Right lobe of liver (tissue), 6 donors: ENCODE results near the gene AVPR1A. TPM values are rescaled to one million over a fixed set of nuclear protein-coding genes. Genes with fewer than 3 reads are reported as not detected.

Source experiments
- ATAC-seq, 4 donors: fragments of 200-7000 bp; cut with Tn5 transposase; one replicate each; pipeline ENCODE4 v1.9.1; 2020; ENCODE audit warnings: mild to moderate bottlenecking in 4 of 4, moderate library complexity in 4 of 4
- DNase-seq, 3 donors: peaks; one replicate each; pipeline ENCODE4 v3.0.0-alpha.2; 2020
- H3K27ac ChIP-seq, 3 donors: fragments of 200-600 bp; one replicate each; pipeline ENCODE4 v1.8.0; 2022
- H3K27me3 ChIP-seq, 2 donors: fragments of 200-600 bp; one replicate each; pipeline ENCODE4 v1.8.0; 2022
- H3K36me3 ChIP-seq, 4 donors: fragments of 200-600 bp; sonication (generic) in 1 of 4; one replicate each; pipeline versions ENCODE4 v1.5.1 to v1.8.0; 2017 to 2022; ENCODE audit warnings: control low read depth in 1 of 4
- H3K4me1 ChIP-seq, 4 donors: fragments of 200-600 bp; sonication (generic) in 1 of 4; one replicate each; pipeline versions ENCODE4 v1.5.1 to v1.8.0; 2017 to 2022; ENCODE audit warnings: control low read depth in 1 of 4
- H3K4me3 ChIP-seq, 3 donors: fragments of 200-600 bp; one replicate each; pipeline ENCODE4 v1.8.0; 2022
- H3K9me3 ChIP-seq, 4 donors: fragments of 200-600 bp; sonication (generic) in 1 of 4; one replicate each; pipeline versions ENCODE4 v1.5.1 to v1.8.0; 2017 to 2022; ENCODE audit warnings: control low read depth in 1 of 4
- CTCF ChIP-seq, 4 donors: fragments of 200-600 bp in 3 of 4; fragments of 450-650 bp in 1 of 4; IDR thresholded peaks; one replicate each; pipeline versions ENCODE4 v1.5.1 to v1.8.0; 2016 to 2022; ENCODE audit warnings: antibody characterized with exemption in 4 of 4, mild to moderate bottlenecking in 2 of 4
- POLR2A ChIP-seq: fragments of 450-650 bp; IDR thresholded peaks from one replicate; pipeline ENCODE4 v1.6.1; 2017; ENCODE audit warnings: antibody characterized with exemption, mild to moderate bottlenecking
- WGBS: methylation state at CpG from one replicate; pipeline ENCODE4 v1.1.6; 2018; ENCODE audit warnings: low coverage, low lambda C conversion rate; ENCODE audit not compliant: insufficient coverage; ENCODE audit errors: missing lambda C conversion rate; 5-methylcytosine and 5-hydroxymethylcytosine counted together
- intact Hi-C, 2 donors: fragments of 100-400 bp; cut with DNase I; formaldehyde crosslinking; loops; one replicate each; pipeline versions ENCODE4 v1.11.2 to v1.14.1; 2022
- total RNA-seq, 6 experiments: library from RNA; depleted of rRNA in 2 of 6; stranded (reverse); fragments of >200 nt in 2 of 6; fragmentation: NEBNext Ultra II Directional in 3 of 6; extraction: Animal tissue kit (Norgen Biotek cat#: 25700) in 3 of 6; gene quantifications; one replicate each; pipeline versions ENCODE4 v1.1.0 to v1.2.4, GENCODE V29; 2016 to 2023
- donor health status: DM: no; HTN: yes; CAD: no.
- donor health status: DM: no; HTN: no; CAD: no.
- donor health status: DM: no; HTN: no; CAD: no.
- donor health status: DM: no; HTN: yes; CAD: no.
- donor health status: DM: no; HTN: yes; CAD: no.

The AVPR1A gene
- total RNA-seq, 6 experiments from 2014 or later, result 11.2 to 87.1 (median 30.9) TPM

- intact Hi-C loops, result no loop called here
- no peaks in the 10 kb centered on the region for H3K9me3 ChIP-seq
- H3K4me1 ChIP-seq, result no peaks in the 10 kb centered on the region
- H3K27me3 ChIP-seq, result no peaks in the 10 kb centered on the region
- H3K4me3 ChIP-seq, result no peak overlapping the region
- peak in 1 of 4 donors; percentile 64 for ATAC-seq
- no peak overlapping the region for H3K27ac ChIP-seq
- TF ChIP-seq POLR2A (no peak), CTCF (IDR thresholded peaks at IDR 0.05) (no peak)
- DNase-seq, result no peak
- no peaks in the 10 kb centered on the region for H3K36me3 ChIP-seq
- 74% methylated on average over 4 of the region's 4 CpGs for WGBS
Measured at GRCh38 chr12:63133981-63134380, 17.0 kb downstream of the AVPR1A start.

DNA sequence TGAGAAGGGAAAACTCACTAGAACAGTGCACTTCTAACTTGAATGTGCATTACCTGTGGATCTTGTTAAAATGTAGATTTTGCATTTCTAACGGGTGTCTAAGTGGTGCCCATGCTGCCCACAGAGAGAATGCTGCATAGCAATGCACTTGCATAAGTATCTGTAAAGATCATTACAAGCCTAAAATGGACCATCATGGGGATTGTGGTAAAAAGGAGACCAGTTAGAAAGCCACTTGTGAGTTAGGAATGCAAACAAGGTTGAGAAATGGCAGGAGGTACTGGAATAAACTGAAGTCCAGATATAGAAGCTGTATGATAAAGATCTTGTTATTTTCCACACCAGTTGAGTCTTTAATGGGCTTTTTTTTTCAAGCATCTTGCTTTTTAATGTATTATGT lies 18.8 kb downstream of the AVPR1A start:
- no peak overlapping the region for H3K27ac ChIP-seq
- no peak overlapping the region for H3K4me3 ChIP-seq
- no peaks in the 10 kb centered on the region for H3K36me3 ChIP-seq
- H3K4me1 ChIP-seq, result no peaks in the 10 kb centered on the region
- TF ChIP-seq CTCF (IDR thresholded peaks at IDR 0.05), result no peak
- no peak for TF ChIP-seq POLR2A
- DNase-seq (no peak), ATAC-seq (no peak)
- H3K27me3 ChIP-seq, result no peaks in the 10 kb centered on the region
- no peaks in the 10 kb centered on the region for H3K9me3 ChIP-seq
- 60% methylated on average over 1 of the region's 1 CpG for WGBS
- intact Hi-C loops, result no loop called here

GRCh38 chr12:63129927-63130326 lies 21.1 kb downstream of the AVPR1A start:
- TF ChIP-seq CTCF (IDR thresholded peaks at IDR 0.05) (no peak), POLR2A (no peak)
- Histone ChIP-seq H3K4me3 (no peak overlapping the region), H3K36me3 (no peaks in the 10 kb centered on the region), H3K27ac (no peak overlapping the region), H3K4me1 (no peaks in the 10 kb centered on the region), H3K9me3 (no peaks in the 10 kb centered on the region), H3K27me3 (no peaks in the 10 kb centered on the region)
- intact Hi-C loops, result no loop called here
- DNase-seq, result no peak
- ATAC-seq, result no peak
- WGBS, result 57% methylated on average over 2 of the region's 2 CpGs

GRCh38 chr12:63124778-63125177 lies 26.2 kb downstream of the AVPR1A start:
- Histone ChIP-seq H3K4me1 (no peaks in the 10 kb centered on the region), H3K36me3 (no peaks in the 10 kb centered on the region), H3K9me3 (no peaks in the 10 kb centered on the region), H3K27ac (no peak overlapping the region), H3K27me3 (no peaks in the 10 kb centered on the region), H3K4me3 (no peak overlapping the region)
- intact Hi-C loops, result no loop called here
- ATAC-seq (peak in 1 of 4 donors; percentile 23), DNase-seq (no peak)
- no peak for TF ChIP-seq POLR2A
- no peak for TF ChIP-seq CTCF (IDR thresholded peaks at IDR 0.05)

DNA sequence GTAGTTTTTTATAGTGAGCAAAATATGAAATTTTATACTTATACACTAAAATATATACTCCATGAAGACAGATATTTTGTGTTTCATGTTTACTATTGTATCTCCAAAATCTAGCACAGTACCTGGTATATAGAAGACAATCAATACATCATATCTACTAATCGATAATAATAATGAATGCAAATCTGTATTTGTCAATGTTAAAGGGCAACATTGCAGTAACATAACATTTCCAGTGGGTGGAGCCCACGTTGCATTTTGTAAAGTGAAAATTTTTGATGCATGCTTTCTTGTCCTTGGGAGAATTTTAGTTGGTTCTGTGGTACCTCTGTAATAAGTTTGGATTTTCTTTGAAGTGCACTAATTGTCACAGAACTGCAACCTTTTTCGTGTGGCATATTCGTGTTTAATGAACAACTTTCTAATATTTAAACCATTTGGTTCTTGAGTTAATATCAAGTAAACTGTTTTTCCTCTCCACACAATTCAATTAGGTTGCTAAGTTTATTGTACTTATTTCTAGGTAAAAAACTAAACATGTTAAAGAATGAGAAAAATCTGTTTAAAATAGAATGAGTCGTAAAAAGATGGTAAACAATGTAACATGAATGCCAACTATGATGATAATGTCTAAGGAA lies 47.4 kb downstream of the AVPR1A start:
- no peaks in the 10 kb centered on the region for H3K4me1 ChIP-seq
- ATAC-seq, result peak; percentile 56 to 76 (median 72)
- no peaks in the 10 kb centered on the region for H3K27me3 ChIP-seq
- H3K27ac ChIP-seq, result no peak overlapping the region
- no peaks in the 10 kb centered on the region for H3K9me3 ChIP-seq
- H3K4me3 ChIP-seq, result no peak overlapping the region
- TF ChIP-seq POLR2A (no peak), CTCF (IDR thresholded peaks at IDR 0.05) (peak; percentile 81 to 88 (median 86))
- H3K36me3 ChIP-seq, result no peaks in the 10 kb centered on the region
- 6% methylated on average over 5 of the region's 5 CpGs for WGBS
- no peak for DNase-seq
- intact Hi-C loops, result no loop called here
